ENCODE results near the gene NEAT1. TPM values are rescaled to one million over a fixed set of nuclear protein-coding genes. Genes with fewer than 3 reads are reported as not detected.

NEAT1 gene
- total and polyA plus RNA-seq, 9 of the 15 experiments (the other 6 are each of a cell fraction or from before 2014, with no cell fraction given) = 20.1 to 389 (median 62.8) TPM

DNA sequence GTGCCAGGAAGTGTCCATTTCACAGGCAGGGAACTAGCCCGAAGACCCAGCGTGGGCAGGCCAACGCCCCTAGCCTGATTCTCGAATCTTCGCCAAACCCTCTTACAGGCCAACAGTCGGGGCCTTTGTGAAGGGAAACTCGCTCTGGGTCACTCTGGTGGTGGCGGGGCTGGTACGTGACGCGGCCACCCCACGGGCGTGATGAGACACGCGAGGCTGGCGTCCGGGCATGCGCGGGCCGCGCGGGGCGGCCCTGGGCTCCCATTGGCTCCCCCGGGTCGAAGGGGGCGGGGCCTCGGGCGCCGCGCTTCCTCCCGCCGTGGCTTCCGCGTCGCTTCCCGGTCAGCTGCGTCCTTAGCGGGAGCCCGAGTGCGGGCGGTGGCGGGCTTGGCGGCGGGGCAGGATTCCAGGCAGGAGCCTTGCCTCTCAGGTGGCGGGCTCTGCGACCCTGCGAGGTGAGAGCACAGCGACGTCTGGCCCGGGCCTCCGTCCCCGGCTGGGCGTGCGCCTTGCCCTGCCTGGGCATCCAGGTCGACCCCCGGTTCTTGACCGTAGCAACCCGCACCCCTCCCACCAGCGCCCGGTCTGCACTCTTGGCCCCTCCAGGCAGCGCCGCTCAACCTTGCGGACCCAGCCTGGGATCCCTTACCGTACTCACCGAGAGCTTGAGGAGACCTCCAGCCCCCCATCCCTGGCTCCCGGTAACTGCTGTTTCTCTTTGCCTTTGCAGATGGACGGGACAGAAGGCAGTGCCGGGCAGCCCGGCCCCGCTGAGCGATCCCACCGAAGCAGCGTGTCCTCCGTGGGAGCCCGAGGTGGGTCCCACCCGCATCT lies 36.1 kb upstream of the NEAT1 start, which contains the start of gene FRMD8 (continued):
- TF ChIP-seq CHD7 (IDR thresholded peaks at IDR 0.05; ENCODE audit: low read depth, low read length) = no peak
- peak; percentile 13 for TF ChIP-seq SMARCA5 (IDR thresholded peaks at IDR 0.05)
- no peak for TF ChIP-seq USF1 (CRISPR knock-in tag; IDR thresholded peaks at IDR 0.05)
- 0 out of 2 replicates have a peak, but pooled peaks have one; percentile 23 for TF ChIP-seq ZNF282 (CRISPR knock-in tag; IDR thresholded peaks at IDR 0.05)
- no peak for TF ChIP-seq ZBTB26 (CRISPR knock-in tag; IDR thresholded peaks at IDR 0.05)
- TF ChIP-seq FOXP1 (CRISPR knock-in tag; IDR thresholded peaks at IDR 0.05) = peak; percentile 84
- 0 out of 2 replicates have a peak, but pooled peaks have one; percentile 36 for TF ChIP-seq THAP7 (CRISPR knock-in tag; IDR thresholded peaks at IDR 0.05)
- no peak for TF ChIP-seq HMGN3 (IDR thresholded peaks at IDR 0.05; ENCODE audit: borderline replicate concordance, extremely low read depth, insufficient read length, low read depth, low read length)
- TF ChIP-seq ZNF311 (CRISPR knock-in tag; IDR thresholded peaks at IDR 0.05) = peak; percentile 12; the same call in 1 of the 2 replicates
- no peak for TF ChIP-seq ZNF354B (CRISPR knock-in tag; IDR thresholded peaks at IDR 0.05)
- no peak for TF ChIP-seq MAFF (IDR thresholded peaks at IDR 0.05; ENCODE audit: low read length)
- no peak for TF ChIP-seq ZNF253 (CRISPR knock-in tag; conservative IDR thresholded peaks at IDR 0.05)
- TF ChIP-seq RFX5 (IDR thresholded peaks at IDR 0.05; ENCODE audit: low read depth, low read length) = no peak
- TF ChIP-seq HNRNPLL (IDR thresholded peaks at IDR 0.05; ENCODE audit: low read depth, low read length, poor library complexity, severe bottlenecking) = peak; percentile 89

Measured in K562 (cell line).